ENCODE measurements around the gene USHBP1. TPM values are rescaled to one million over a fixed set of nuclear protein-coding genes. Genes with fewer than 3 reads are reported as not detected.

Gene USHBP1
- total RNA-seq, 1 experiment from 2014 or later = 12.3 TPM

DNA sequence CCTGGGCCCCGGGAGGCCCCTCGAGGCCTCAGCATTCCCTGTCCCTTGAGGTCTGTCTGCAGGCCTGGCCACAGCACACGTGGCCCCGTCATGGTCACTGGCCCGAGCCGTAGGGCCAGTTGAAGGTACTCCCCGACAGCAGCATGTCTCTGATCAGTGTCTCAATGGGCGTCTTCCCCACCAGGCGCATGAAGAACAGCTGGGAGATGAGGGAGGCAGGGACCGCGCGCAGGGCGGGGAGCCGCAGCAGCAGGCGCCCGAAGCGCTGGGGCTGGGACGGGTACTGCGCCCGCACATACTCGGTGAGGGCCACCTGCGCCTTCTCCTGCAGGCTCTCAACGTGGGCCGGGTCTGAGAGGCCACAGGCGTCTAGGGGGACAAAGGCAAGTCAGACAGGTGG lies 32.3 kb downstream of the USHBP1 start:
- Mint-ChIP-seq H3K27me3 (ENCODE audit: low read depth) (no peaks in the 10 kb centered on the region), H3K4me3 (no peak overlapping the region), H3K36me3 (peaks cover 30% of the 10 kb centered on the region), H3K9me3 (no peaks in the 10 kb centered on the region), H3K27ac (0 out of 2 replicates have a peak overlapping the region, but pooled peaks have one; percentile 74), H3K4me1 (peaks cover 30% of the 10 kb centered on the region)
- ATAC-seq (no peak), DNase-seq (ENCODE audit: low spot score) (no peak)
- CTCF ChIA-PET = no interaction called here
- POLR2A ChIA-PET = no interaction called here
- TF ChIP-seq FOXP1 (CRISPR knock-in tag; IDR thresholded peaks at IDR 0.05; ENCODE audit: borderline replicate concordance) (peak; percentile 43; the same call in 1 of the 2 replicates), ATF1 (CRISPR knock-in tag; IDR thresholded peaks at IDR 0.05) (no peak)
- TF ChIP-seq, protein P1, sequence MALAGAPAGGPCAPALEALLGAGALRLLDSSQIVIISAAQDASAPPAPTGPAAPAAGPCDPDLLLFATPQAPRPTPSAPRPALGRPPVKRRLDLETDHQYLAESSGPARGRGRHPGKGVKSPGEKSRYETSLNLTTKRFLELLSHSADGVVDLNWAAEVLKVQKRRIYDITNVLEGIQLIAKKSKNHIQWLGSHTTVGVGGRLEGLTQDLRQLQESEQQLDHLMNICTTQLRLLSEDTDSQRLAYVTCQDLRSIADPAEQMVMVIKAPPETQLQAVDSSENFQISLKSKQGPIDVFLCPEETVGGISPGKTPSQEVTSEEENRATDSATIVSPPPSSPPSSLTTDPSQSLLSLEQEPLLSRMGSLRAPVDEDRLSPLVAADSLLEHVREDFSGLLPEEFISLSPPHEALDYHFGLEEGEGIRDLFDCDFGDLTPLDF (CRISPR knock-in tag; IDR thresholded peaks at IDR 0.05) = no peak
- TF ChIP-seq, protein P2, sequence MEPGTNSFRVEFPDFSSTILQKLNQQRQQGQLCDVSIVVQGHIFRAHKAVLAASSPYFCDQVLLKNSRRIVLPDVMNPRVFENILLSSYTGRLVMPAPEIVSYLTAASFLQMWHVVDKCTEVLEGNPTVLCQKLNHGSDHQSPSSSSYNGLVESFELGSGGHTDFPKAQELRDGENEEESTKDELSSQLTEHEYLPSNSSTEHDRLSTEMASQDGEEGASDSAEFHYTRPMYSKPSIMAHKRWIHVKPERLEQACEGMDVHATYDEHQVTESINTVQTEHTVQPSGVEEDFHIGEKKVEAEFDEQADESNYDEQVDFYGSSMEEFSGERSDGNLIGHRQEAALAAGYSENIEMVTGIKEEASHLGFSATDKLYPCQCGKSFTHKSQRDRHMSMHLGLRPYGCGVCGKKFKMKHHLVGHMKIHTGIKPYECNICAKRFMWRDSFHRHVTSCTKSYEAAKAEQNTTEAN (CRISPR knock-in tag; IDR thresholded peaks at IDR 0.05) = 0 out of 2 replicates have a peak, but pooled peaks have one; percentile 30
- TF ChIP-seq, protein P3, sequence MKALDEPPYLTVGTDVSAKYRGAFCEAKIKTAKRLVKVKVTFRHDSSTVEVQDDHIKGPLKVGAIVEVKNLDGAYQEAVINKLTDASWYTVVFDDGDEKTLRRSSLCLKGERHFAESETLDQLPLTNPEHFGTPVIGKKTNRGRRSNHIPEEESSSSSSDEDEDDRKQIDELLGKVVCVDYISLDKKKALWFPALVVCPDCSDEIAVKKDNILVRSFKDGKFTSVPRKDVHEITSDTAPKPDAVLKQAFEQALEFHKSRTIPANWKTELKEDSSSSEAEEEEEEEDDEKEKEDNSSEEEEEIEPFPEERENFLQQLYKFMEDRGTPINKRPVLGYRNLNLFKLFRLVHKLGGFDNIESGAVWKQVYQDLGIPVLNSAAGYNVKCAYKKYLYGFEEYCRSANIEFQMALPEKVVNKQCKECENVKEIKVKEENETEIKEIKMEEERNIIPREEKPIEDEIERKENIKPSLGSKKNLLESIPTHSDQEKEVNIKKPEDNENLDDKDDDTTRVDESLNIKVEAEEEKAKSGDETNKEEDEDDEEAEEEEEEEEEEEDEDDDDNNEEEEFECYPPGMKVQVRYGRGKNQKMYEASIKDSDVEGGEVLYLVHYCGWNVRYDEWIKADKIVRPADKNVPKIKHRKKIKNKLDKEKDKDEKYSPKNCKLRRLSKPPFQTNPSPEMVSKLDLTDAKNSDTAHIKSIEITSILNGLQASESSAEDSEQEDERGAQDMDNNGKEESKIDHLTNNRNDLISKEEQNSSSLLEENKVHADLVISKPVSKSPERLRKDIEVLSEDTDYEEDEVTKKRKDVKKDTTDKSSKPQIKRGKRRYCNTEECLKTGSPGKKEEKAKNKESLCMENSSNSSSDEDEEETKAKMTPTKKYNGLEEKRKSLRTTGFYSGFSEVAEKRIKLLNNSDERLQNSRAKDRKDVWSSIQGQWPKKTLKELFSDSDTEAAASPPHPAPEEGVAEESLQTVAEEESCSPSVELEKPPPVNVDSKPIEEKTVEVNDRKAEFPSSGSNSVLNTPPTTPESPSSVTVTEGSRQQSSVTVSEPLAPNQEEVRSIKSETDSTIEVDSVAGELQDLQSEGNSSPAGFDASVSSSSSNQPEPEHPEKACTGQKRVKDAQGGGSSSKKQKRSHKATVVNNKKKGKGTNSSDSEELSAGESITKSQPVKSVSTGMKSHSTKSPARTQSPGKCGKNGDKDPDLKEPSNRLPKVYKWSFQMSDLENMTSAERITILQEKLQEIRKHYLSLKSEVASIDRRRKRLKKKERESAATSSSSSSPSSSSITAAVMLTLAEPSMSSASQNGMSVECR (CRISPR knock-in tag; IDR thresholded peaks at IDR 0.05; ENCODE audit: borderline replicate concordance) = no peak
- TF ChIP-seq, protein P4, sequence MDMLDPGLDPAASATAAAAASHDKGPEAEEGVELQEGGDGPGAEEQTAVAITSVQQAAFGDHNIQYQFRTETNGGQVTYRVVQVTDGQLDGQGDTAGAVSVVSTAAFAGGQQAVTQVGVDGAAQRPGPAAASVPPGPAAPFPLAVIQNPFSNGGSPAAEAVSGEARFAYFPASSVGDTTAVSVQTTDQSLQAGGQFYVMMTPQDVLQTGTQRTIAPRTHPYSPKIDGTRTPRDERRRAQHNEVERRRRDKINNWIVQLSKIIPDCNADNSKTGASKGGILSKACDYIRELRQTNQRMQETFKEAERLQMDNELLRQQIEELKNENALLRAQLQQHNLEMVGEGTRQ (CRISPR knock-in tag; IDR thresholded peaks at IDR 0.05) = no peak

DNA sequence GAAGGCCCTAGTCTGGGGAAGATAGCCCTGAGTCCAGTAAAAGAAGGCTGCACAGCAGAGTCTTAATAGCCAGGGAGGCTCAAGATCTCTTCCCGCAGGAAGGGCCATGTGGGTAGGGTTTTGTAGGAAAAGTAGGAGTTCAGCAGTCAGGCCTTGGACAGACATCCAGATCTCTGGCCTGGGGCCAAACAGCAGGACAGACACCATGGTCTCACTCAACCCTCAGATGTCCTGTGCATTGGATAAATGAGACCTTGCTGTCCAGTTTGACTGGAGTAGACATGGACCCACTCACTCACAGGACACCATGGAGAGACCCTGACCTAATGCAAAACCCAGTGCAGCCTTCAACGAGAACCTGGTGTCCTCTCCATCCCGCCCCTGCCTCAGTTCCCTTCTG lies 34.7 kb downstream of the USHBP1 start:
- H3K9me3 Mint-ChIP-seq = no peaks in the 10 kb centered on the region
- no peak overlapping the region for H3K4me3 Mint-ChIP-seq
- peak overlapping the region; percentile 80; the same call in 1 of the 2 replicates for H3K27ac Mint-ChIP-seq
- DNase-seq (ENCODE audit: low spot score) (no peak), ATAC-seq (no peak)
- H3K4me1 Mint-ChIP-seq = peaks cover 26% of the 10 kb centered on the region
- H3K36me3 Mint-ChIP-seq = peaks cover 30% of the 10 kb centered on the region
- ChIA-PET CTCF (interaction anchor here (1.2 to 2.9 kb wide), 2 partner anchors 14 to 25 kb away, joined by 4 to 11 read pairs; no protein-coding TSS in a partner anchor), POLR2A (interaction anchor here (0.6 to 1.4 kb wide), 3 partner anchors 14 to 426 kb away, joined by 3 to 7 read pairs (median 4); partner anchors contain the start of genes DDA1 and USE1)
- no peaks in the 10 kb centered on the region for H3K27me3 Mint-ChIP-seq (ENCODE audit: low read depth)
- no peak for TF ChIP-seq CBFB (CRISPR knock-in tag; IDR thresholded peaks at IDR 0.05; ENCODE audit: low read depth)
- no peak for TF ChIP-seq ZNF671 (CRISPR knock-in tag; IDR thresholded peaks at IDR 0.05)
- no peak for TF ChIP-seq RELA (CRISPR knock-in tag; IDR thresholded peaks at IDR 0.05; ENCODE audit: borderline replicate concordance)
- TF ChIP-seq, protein P5, sequence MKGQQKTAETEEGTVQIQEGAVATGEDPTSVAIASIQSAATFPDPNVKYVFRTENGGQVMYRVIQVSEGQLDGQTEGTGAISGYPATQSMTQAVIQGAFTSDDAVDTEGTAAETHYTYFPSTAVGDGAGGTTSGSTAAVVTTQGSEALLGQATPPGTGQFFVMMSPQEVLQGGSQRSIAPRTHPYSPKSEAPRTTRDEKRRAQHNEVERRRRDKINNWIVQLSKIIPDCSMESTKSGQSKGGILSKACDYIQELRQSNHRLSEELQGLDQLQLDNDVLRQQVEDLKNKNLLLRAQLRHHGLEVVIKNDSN (CRISPR knock-in tag; IDR thresholded peaks at IDR 0.05) = no peak
- TF ChIP-seq, protein P6, sequence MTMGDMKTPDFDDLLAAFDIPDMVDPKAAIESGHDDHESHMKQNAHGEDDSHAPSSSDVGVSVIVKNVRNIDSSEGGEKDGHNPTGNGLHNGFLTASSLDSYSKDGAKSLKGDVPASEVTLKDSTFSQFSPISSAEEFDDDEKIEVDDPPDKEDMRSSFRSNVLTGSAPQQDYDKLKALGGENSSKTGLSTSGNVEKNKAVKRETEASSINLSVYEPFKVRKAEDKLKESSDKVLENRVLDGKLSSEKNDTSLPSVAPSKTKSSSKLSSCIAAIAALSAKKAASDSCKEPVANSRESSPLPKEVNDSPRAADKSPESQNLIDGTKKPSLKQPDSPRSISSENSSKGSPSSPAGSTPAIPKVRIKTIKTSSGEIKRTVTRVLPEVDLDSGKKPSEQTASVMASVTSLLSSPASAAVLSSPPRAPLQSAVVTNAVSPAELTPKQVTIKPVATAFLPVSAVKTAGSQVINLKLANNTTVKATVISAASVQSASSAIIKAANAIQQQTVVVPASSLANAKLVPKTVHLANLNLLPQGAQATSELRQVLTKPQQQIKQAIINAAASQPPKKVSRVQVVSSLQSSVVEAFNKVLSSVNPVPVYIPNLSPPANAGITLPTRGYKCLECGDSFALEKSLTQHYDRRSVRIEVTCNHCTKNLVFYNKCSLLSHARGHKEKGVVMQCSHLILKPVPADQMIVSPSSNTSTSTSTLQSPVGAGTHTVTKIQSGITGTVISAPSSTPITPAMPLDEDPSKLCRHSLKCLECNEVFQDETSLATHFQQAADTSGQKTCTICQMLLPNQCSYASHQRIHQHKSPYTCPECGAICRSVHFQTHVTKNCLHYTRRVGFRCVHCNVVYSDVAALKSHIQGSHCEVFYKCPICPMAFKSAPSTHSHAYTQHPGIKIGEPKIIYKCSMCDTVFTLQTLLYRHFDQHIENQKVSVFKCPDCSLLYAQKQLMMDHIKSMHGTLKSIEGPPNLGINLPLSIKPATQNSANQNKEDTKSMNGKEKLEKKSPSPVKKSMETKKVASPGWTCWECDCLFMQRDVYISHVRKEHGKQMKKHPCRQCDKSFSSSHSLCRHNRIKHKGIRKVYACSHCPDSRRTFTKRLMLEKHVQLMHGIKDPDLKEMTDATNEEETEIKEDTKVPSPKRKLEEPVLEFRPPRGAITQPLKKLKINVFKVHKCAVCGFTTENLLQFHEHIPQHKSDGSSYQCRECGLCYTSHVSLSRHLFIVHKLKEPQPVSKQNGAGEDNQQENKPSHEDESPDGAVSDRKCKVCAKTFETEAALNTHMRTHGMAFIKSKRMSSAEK (CRISPR knock-in tag; IDR thresholded peaks at IDR 0.05; ENCODE audit: borderline replicate concordance) = no peak
- TF ChIP-seq, protein P7, sequence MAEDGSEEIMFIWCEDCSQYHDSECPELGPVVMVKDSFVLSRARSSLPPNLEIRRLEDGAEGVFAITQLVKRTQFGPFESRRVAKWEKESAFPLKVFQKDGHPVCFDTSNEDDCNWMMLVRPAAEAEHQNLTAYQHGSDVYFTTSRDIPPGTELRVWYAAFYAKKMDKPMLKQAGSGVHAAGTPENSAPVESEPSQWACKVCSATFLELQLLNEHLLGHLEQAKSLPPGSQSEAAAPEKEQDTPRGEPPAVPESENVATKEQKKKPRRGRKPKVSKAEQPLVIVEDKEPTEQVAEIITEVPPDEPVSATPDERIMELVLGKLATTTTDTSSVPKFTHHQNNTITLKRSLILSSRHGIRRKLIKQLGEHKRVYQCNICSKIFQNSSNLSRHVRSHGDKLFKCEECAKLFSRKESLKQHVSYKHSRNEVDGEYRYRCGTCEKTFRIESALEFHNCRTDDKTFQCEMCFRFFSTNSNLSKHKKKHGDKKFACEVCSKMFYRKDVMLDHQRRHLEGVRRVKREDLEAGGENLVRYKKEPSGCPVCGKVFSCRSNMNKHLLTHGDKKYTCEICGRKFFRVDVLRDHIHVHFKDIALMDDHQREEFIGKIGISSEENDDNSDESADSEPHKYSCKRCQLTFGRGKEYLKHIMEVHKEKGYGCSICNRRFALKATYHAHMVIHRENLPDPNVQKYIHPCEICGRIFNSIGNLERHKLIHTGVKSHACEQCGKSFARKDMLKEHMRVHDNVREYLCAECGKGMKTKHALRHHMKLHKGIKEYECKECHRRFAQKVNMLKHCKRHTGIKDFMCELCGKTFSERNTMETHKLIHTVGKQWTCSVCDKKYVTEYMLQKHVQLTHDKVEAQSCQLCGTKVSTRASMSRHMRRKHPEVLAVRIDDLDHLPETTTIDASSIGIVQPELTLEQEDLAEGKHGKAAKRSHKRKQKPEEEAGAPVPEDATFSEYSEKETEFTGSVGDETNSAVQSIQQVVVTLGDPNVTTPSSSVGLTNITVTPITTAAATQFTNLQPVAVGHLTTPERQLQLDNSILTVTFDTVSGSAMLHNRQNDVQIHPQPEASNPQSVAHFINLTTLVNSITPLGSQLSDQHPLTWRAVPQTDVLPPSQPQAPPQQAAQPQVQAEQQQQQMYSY (CRISPR knock-in tag; IDR thresholded peaks at IDR 0.05) = no peak
- no peak for TF ChIP-seq GRHL2 (CRISPR knock-in tag; IDR thresholded peaks at IDR 0.05; ENCODE audit: insufficient replicate concordance, severe bottlenecking)
- TF ChIP-seq, protein P8, sequence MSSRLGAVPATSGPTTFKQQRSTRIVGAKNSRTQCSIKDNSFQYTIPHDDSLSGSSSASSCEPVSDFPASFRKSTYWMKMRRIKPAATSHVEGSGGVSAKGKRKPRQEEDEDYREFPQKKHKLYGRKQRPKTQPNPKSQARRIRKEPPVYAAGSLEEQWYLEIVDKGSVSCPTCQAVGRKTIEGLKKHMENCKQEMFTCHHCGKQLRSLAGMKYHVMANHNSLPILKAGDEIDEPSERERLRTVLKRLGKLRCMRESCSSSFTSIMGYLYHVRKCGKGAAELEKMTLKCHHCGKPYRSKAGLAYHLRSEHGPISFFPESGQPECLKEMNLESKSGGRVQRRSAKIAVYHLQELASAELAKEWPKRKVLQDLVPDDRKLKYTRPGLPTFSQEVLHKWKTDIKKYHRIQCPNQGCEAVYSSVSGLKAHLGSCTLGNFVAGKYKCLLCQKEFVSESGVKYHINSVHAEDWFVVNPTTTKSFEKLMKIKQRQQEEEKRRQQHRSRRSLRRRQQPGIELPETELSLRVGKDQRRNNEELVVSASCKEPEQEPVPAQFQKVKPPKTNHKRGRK (CRISPR knock-in tag; IDR thresholded peaks at IDR 0.05; ENCODE audit: borderline replicate concordance) = no peak
- TF ChIP-seq TEAD1 (CRISPR knock-in tag; IDR thresholded peaks at IDR 0.05) = no peak

Measured in WTC11 (cell line).